Left lung (tissue), 10 donors: ENCODE results near the gene PAK4. TPM values are rescaled to one million over a fixed set of nuclear protein-coding genes. Genes with fewer than 3 reads are reported as not detected.

Experiments used
- ATAC-seq: fragments of 200-7000 bp; cut with Tn5 transposase; one replicate; pipeline ENCODE4 v1.9.1; 2020; ENCODE audit warnings: moderate library complexity
- DNase-seq, 4 donors: peaks; one replicate each; pipeline ENCODE4 v3.0.0-alpha.2; 2013 to 2020
- H3K27ac ChIP-seq, 2 donors: fragments of 200-600 bp; sonication (generic) in 1 of 2; one replicate each; pipeline versions ENCODE4 v1.5.0 to v1.8.0; 2020 to 2021
- H3K27me3 ChIP-seq, 2 donors: fragments of 200-600 bp; sonication (generic) in 1 of 2; one replicate each; pipeline versions ENCODE4 v1.5.0 to v1.8.0; 2020 to 2021
- H3K36me3 ChIP-seq, 2 donors: fragments of 200-600 bp; sonication (generic) in 1 of 2; one replicate each; pipeline versions ENCODE4 v1.5.0 to v1.8.0; 2020 to 2021
- H3K4me1 ChIP-seq, 2 donors: fragments of 200-600 bp; one replicate each; pipeline ENCODE4 v1.8.0; 2021
- H3K4me3 ChIP-seq, 2 donors: fragments of 200-600 bp; sonication (generic) in 1 of 2; one replicate each; pipeline versions ENCODE4 v1.5.0 to v1.8.0; 2020 to 2021; ENCODE audit warnings: mild to moderate bottlenecking in 1 of 2
- H3K9me3 ChIP-seq, 2 donors: fragments of 200-600 bp; sonication (generic) in 1 of 2; one replicate each; pipeline versions ENCODE4 v1.5.0 to v1.8.0; 2020 to 2021
- intact Hi-C, 2 donors: fragments of 100-400 bp; cut with DNase I; formaldehyde crosslinking; loops; one replicate each; pipeline versions ENCODE4 v1.11.2 to v1.14.2; 2022
- polyA plus RNA-seq, 6 donors: library from polyadenylated mRNA; unstranded; fragments of 120-200 nt; gene quantifications; one replicate each; pipeline ENCODE4 v1.2.1, GENCODE V29; 2013; ENCODE audit not compliant: insufficient read length in 6 of 6
- total RNA-seq, 2 donors: library from RNA; stranded (reverse); fragmentation: NEBNext Ultra II Directional; extraction: Animal tissue kit (Norgen Biotek cat#: 25700); gene quantifications; one replicate each; pipeline ENCODE4 v1.2.1, GENCODE V29; 2021
- TF ChIP-seq, protein P1 (sequence below), 2 donors: fragments of 200-600 bp; sonication (generic) in 1 of 2; IDR thresholded peaks; one replicate each; pipeline versions ENCODE4 v1.5.0 to v1.8.0; 2021; ENCODE audit warnings: antibody characterized with exemption in 2 of 2
- donor health status: DM: no; HTN: yes; CAD: no.
- donor health status: DM: no; HTN: no; CAD: no.

PAK4 gene
- total and polyA plus RNA-seq, 8 donors, result 40.9 to 62.3 (median 50.0) TPM

DNA sequence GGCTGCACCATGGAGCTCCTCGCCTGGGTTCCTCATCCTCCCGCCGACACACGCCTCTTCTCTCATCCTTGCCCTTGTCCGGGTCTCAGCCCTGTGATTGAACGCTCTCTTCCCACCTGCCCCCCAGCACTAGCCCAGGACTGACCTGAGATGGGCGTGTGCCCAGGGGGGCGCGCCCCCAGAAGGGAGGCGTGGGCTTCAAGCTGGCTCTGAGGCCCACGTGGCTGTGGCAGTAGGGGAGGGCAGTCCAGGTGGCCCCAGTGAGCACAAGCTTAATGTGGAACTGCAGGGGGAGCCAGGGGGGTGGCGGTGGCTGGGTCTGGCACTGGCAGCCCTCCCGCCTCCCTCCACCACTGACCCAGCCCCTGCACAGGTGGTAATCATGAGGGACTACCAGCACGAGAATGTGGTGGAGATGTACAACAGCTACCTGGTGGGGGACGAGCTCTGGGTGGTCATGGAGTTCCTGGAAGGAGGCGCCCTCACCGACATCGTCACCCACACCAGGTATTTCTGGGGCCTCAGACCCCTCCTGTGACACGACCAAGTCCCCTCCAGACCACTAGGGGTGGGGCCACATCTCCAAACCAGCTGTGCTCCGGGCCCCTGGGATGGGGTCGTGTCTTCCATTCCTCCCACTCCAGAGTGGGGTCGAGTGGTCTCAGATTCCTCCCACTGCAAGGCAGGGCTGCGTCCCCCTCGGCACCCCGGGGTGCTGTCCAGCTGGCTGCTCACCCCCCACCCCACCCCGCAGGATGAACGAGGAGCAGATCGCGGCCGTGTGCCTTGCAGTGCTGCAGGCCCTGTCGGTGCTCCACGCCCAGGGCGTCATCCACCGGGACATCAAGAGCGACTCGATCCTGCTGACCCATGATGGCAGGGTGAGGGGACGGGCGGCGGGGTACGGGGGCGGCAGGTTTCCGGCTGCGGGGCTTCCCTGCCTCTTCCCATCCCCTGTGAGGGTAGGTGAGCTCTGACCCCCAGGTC lies 49.3 kb downstream of the PAK4 start:
- ATAC-seq (no peak), DNase-seq (no peak)
- no peak overlapping the region for H3K4me3 ChIP-seq
- no peaks in the 10 kb centered on the region for H3K27me3 ChIP-seq
- H3K4me1 ChIP-seq, result no peaks in the 10 kb centered on the region
- TF ChIP-seq, protein P1, sequence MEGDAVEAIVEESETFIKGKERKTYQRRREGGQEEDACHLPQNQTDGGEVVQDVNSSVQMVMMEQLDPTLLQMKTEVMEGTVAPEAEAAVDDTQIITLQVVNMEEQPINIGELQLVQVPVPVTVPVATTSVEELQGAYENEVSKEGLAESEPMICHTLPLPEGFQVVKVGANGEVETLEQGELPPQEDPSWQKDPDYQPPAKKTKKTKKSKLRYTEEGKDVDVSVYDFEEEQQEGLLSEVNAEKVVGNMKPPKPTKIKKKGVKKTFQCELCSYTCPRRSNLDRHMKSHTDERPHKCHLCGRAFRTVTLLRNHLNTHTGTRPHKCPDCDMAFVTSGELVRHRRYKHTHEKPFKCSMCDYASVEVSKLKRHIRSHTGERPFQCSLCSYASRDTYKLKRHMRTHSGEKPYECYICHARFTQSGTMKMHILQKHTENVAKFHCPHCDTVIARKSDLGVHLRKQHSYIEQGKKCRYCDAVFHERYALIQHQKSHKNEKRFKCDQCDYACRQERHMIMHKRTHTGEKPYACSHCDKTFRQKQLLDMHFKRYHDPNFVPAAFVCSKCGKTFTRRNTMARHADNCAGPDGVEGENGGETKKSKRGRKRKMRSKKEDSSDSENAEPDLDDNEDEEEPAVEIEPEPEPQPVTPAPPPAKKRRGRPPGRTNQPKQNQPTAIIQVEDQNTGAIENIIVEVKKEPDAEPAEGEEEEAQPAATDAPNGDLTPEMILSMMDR (IDR thresholded peaks at IDR 0.05), result no peak
- intact Hi-C loops, result no loop called here
- H3K36me3 ChIP-seq, result peaks cover 0 to 97% of the 10 kb centered on the region in 2 donors
- H3K9me3 ChIP-seq, result no peaks in the 10 kb centered on the region
- no peak overlapping the region for H3K27ac ChIP-seq

DNA sequence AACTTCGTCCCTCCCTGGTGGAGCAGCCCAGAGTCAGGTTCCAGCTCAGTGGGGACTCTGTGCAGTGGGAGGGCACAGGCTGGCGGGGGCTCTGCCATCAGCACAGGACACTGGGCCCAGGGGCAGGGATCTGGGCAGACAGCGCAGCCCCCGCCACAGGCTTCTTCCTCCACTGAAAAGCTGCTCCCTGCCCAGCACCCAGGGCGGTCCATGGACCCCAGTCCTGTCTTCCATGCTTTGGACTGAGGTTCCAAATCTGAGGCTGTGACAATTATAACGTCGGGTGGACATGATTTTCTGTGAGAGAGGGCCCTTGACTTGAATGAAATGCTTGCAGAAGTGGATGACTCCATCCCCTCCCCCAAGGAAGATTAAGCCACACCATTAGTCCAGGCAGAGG lies 50.0 kb downstream of the PAK4 start:
- intact Hi-C loops, result no loop called here
- TF ChIP-seq, protein P1 (IDR thresholded peaks at IDR 0.05), result no peak
- H3K36me3 ChIP-seq, result peaks cover 0 to 97% of the 10 kb centered on the region in 2 donors
- no peak overlapping the region for H3K27ac ChIP-seq
- H3K27me3 ChIP-seq, result no peaks in the 10 kb centered on the region
- peak in 1 of 4 donors; percentile 67 for DNase-seq
- H3K9me3 ChIP-seq, result no peaks in the 10 kb centered on the region
- ATAC-seq, result no peak
- no peak overlapping the region for H3K4me3 ChIP-seq
- H3K4me1 ChIP-seq, result no peaks in the 10 kb centered on the region

DNA sequence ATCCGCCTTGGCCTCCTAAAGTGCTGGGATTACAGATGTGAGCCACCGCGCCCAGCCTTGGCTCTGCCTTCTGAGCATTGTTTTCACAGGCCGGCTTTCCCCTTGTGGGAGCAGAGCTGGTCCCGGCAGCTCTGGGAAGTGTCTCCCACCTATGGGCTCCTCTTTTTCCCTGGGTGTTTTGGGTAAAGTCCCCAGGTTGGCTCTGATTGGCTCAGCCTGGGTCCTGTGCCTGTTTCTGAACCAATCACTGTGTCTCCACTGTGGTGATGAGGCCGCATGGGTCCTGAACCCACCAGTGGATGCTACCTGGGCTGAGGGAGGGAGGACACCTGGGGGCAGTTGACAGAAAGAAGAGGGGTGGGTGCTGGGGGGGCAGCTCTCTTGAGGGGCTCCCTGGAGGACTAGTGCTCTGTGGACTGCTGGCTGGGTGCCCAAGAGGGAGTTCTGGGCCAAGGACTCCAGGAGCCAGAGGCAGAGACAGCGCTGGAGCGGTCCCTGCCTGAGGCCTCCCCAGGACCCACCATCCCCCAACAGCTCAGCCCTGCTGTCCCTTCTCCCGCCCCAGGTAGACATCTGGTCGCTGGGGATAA lies 51.6 kb downstream of the PAK4 start:
- H3K4me3 ChIP-seq, result no peak overlapping the region
- TF ChIP-seq, protein P1 (IDR thresholded peaks at IDR 0.05), result no peak
- H3K9me3 ChIP-seq, result no peaks in the 10 kb centered on the region
- H3K36me3 ChIP-seq, result peaks cover 0 to 92% of the 10 kb centered on the region in 2 donors
- peak in 1 of 4 donors; percentile 41 for DNase-seq
- no peaks in the 10 kb centered on the region for H3K4me1 ChIP-seq
- H3K27ac ChIP-seq, result no peak overlapping the region
- no peak for ATAC-seq
- H3K27me3 ChIP-seq, result no peaks in the 10 kb centered on the region
- intact Hi-C loops, result no loop called here

DNA sequence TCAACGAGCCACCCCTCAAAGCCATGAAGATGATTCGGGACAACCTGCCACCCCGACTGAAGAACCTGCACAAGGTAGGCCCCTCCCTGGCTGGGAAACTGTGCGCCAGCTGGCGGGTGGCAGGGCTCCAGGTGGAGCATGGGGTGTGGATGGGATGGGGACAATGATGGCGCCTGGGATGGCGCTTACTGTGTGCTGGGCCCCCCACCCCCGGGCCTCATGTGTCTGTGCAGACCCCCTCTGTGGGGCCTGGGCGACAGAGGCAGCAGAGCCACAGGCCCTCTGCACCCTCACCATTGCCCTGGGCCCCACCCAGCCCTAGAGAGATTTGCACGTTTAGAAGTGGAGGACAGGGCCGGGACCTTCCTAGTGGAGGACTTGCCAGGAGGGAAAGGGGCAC lies 52.1 kb downstream of the PAK4 start:
- Histone ChIP-seq H3K36me3 (peaks cover 0 to 87% of the 10 kb centered on the region in 2 donors), H3K4me3 (no peak overlapping the region), H3K9me3 (no peaks in the 10 kb centered on the region), H3K4me1 (no peaks in the 10 kb centered on the region), H3K27ac (no peak overlapping the region), H3K27me3 (no peaks in the 10 kb centered on the region)
- intact Hi-C loops, result no loop called here
- TF ChIP-seq, protein P1 (IDR thresholded peaks at IDR 0.05), result no peak
- no peak for ATAC-seq
- no peak for DNase-seq
